NB4 (cell line): Measurements from ENCODE around the gene LRRC32.

Experiments
- DNase-seq: peaks from one replicate; pipeline ENCODE4 v3.0.0; 2010; ENCODE audit warnings: low read depth
- H3K4me3 ChIP-seq: one replicate; pipeline ENCODE4 v1.5.1; 2011; ENCODE audit warnings: mild to moderate bottlenecking, low read depth, low read length, moderate library complexity
- MAX ChIP-seq: IDR thresholded peaks from 2 replicates; pipeline ENCODE4 v1.6.1; 2011; ENCODE audit warnings: low read depth, low read length
- MYC ChIP-seq: IDR thresholded peaks from 2 replicates; pipeline ENCODE4 v1.6.1; 2011; ENCODE audit warnings: low read depth, low read length
- POLR2A ChIP-seq: IDR thresholded peaks from 2 replicates; pipeline ENCODE4 v1.6.1; 2011; ENCODE audit warnings: mild to moderate bottlenecking; ENCODE audit not compliant: insufficient read length; ENCODE audit errors: extremely low read depth
- TF ChIP-seq, protein P1 (sequence below): IDR thresholded peaks from one replicate; pipeline ENCODE4 v1.5.1; 2012; ENCODE audit warnings: low read depth, low read length

LRRC32 gene

DNA sequence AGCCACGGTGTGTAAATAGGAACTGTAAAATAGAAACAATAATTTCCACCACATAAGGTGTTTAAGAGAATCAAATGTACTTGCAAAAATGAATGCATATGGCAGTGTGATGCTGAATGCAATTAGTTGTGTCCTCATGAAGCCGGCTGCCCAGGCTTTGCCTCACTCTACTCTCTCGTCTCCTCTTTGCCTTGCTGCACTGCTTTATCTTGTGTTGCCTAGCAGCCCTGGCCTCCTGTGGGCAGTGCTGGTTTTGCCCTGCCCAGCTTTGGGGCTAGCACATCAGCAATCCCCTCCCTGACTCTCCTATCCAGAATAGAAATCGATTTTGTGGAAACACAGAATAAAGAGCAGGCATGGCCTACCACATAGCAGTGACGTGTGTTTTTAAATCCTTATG lies 30.0 kb downstream of the LRRC32 start:
- no peak for DNase-seq
- H3K4me3 ChIP-seq = no peak overlapping the region
- TF ChIP-seq POLR2A (no peak), MAX (no peak), MYC (no peak)
- TF ChIP-seq, protein P1, sequence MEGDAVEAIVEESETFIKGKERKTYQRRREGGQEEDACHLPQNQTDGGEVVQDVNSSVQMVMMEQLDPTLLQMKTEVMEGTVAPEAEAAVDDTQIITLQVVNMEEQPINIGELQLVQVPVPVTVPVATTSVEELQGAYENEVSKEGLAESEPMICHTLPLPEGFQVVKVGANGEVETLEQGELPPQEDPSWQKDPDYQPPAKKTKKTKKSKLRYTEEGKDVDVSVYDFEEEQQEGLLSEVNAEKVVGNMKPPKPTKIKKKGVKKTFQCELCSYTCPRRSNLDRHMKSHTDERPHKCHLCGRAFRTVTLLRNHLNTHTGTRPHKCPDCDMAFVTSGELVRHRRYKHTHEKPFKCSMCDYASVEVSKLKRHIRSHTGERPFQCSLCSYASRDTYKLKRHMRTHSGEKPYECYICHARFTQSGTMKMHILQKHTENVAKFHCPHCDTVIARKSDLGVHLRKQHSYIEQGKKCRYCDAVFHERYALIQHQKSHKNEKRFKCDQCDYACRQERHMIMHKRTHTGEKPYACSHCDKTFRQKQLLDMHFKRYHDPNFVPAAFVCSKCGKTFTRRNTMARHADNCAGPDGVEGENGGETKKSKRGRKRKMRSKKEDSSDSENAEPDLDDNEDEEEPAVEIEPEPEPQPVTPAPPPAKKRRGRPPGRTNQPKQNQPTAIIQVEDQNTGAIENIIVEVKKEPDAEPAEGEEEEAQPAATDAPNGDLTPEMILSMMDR = no peak

- TF ChIP-seq POLR2A = no peak
- TF ChIP-seq MYC = no peak
- TF ChIP-seq, protein P1 = no peak
- TF ChIP-seq MAX = no peak
- H3K4me3 ChIP-seq = no peak overlapping the region
- DNase-seq = no peak
Observed at GRCh38 chr11:76639621-76640020, 30.9 kb downstream of the LRRC32 start.

- no peak overlapping the region for H3K4me3 ChIP-seq
- no peak for DNase-seq
- TF ChIP-seq POLR2A = no peak
- no peak for TF ChIP-seq MYC
- TF ChIP-seq, protein P1 = no peak
- TF ChIP-seq MAX = no peak
Observed at GRCh38 chr11:76638270-76639197, 32.0 kb downstream of the LRRC32 start.

DNA sequence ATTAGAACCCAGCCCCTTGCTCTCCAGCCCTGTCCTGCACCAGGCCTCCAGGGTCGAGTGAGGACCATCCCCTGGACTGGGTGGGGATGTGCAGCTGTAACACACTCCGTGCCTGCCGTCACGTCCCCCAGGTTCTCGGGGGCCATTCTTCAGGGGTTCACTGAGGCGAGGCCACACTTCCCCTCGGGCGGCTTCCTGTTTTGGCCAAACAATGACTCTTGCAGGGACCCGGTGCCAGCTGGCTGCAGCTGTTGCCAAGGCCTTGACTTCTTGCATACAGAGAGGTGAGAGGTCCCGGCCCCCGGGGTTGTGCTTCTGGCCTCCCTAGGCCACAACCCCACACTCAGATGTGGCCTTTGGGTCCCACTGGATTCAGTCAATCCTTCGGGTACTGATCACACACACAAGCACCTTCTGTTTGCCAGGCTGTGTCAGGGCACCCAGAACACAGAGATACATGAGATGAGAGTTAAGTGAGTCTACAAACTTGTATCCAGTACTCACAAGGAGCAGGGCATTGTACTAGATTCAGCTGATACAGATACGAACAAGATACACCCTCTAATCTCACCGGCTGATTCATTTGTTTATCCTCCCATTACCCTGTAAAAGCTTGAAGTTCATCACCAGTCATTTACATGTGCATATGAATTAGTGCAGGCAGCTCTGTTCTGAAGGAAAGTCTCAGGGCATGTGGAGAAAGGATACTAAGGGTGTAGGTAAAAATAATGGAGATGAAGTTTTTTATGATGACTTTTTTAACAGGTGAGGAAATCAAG lies 32.9 kb downstream of the LRRC32 start:
- peak; percentile 41 for DNase-seq
- no peak overlapping the region for H3K4me3 ChIP-seq
- TF ChIP-seq MYC (no peak), POLR2A (no peak), MAX (no peak)
- TF ChIP-seq, protein P1 = no peak

- DNase-seq = no peak
- no peak overlapping the region for H3K4me3 ChIP-seq
- TF ChIP-seq POLR2A (no peak), MYC (no peak), MAX (no peak)
- TF ChIP-seq, protein P1 = no peak
Observed at GRCh38 chr11:76636826-76637460, 33.6 kb downstream of the LRRC32 start.
